HG02885 (cell line): ENCODE measurements around the gene SMYD3.
"Not testable (repeated sequence)": the region's sequence is repeated elsewhere in the genome, so short reads cannot be mapped to it uniquely, and the experiment has no call there.

Experiments used
- ATAC-seq: cut with Tn5 transposase; IDR thresholded peaks from one replicate; pipeline ENCODE4 v1.9.1; 2021; ENCODE audit warnings: mild to moderate bottlenecking; ENCODE audit not compliant: unreplicated experiment, poor library complexity

Gene SMYD3

DNA sequence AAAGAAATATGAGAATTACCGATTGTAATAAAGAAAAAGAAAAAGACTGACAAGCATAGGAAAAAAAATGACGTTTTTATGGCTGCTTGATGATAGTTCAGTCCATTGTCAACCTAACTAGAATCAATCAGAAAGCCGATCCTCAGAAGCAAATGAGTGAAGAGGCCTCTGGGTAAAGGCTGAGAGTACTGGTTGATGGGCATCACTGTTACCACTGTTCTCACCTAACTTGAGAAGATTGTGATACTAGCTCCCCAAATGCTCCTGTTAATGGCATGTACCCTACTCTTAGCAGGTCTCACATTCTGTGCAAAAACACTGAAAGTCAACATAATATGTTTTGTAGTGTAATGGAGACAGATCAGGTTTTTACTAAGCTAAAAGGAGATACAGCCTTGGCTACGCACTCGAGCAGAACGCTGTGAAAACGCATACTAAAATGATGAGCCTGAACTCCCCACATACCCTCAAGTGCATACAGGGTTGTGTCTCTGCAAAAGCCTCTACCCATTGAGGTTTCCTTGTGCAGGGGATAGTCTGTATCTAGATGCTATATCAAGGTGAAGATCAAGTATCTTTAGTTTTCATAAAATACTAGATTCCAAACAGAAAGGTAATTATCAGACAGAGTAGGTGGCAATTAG, 554.6 kb downstream of the SMYD3 start:
- ATAC-seq = peak; percentile 60

DNA sequence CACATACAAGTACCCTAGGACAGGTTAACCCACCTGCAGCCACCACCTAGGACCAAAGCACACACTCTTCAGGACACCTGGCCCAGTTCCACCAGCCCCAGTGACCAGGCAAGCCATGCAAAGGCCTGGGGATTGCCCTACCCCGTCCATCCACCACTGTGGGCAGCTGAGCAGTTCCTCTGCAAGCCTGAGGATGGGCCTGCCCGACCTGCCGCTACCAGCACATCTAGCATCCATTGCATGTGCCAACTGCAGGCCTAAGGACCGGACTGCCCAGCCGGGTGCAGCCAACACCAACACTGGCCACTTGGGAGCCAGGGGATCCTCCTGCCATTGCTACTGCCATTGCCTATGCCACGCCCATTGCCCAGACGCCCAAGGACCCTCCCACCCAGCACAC, 558.3 kb downstream of the SMYD3 start:
- no peak for ATAC-seq

DNA sequence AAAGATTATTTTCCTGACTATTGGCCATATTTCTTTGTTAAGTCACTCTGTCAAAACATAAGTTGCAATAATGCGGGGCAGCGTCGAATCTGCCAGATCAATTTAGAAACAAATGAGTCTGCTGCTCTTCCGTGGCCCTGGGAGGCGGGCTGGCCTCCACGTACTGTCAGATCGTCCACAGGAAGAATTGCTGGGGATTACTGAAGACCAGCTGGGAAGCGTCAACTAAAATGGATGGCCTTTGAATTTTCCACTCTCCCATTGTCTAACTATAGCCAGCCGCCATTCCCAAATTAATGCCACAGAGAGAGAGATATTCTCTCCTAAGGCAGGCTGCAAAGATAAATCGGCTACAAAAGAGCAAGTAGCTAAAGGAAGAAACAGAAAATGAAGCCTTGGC, 560.2 kb downstream of the SMYD3 start:
- ATAC-seq = no peak

DNA sequence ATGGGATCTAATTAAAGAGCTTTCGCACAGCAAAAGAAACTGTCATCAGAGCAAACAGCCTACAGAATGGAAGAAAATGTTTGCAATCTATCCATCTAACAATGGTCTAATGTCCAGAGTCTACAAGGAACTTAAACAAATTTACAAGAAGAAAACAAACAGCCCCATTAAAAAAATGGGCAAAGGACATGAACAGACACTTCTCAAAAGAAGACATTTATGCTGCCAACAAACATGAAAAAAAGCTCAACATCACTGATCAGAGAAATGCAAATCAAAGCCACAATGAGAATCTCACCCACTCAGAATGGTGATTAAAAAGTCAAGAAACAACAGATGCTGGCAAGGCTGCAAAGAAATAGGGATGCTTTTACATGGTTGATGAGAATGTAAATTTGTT, 561.9 kb downstream of the SMYD3 start:
- not testable (repeated sequence) for ATAC-seq

DNA sequence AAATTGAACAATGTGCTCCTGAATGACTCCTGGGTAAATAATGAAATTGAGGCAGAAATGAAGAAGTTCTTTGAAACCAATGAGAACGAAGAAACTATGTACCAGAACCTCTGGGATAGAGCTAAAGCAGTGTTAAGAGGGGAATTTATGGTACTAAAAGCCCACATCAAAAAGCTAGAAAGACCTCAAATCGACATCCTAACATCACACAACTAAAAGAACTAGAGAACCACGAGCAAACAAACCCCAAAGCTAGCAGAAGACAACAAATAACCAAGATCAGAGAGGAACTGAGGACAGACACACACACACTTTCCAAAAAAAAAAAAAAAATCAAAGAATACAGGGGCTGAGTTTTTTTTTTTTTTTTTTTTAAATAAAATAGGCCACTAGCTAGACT, 564.2 kb downstream of the SMYD3 start:
- no peak for ATAC-seq

DNA sequence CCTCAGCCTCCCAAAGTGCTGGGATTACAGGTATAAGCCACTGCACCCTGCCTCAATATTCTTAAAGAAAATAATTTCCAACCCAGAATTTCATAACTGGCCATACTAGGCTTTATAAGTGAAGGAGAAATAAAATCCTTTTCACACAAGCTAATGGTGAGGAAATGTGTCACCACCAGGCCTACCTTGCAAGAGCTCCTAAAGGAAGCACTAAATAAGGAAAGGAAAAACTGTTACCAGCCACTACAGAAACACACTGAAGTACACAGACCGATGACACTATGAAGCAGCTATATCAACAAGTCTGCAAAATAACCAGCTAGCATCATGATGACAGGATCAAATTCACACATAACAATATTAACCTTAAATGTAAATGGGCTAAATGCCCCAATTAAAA, 565.3 kb downstream of the SMYD3 start:
- not testable (repeated sequence) for ATAC-seq

DNA sequence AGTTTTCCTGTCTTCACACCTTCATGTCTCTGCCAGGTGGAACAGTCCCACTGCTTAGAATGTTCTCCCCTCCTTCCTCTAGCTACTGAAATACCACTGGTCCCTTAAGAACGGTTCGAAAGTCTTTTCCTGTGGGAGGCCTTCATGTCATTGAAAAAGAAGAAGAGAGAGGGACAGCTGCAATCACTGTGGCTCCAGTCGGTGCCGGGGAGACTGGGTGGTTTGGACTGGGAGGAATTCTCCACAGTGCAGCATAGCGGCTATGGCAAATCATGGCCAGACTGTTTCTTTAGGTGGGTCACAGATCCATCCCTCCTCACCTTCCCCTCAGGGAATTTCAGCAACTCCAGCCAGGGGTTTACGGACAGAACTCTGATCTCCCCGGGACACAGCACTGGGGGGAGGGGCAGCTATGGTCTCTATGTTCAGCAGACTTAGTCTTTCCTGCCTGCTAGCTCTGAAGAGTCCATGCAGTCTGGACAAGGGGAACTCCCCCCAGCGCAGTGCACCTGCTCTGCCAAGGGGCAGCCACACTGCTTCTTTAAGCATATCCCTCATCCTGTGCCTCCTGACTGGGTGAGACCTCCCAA, 567.2 kb downstream of the SMYD3 start:
- no peak for ATAC-seq

DNA sequence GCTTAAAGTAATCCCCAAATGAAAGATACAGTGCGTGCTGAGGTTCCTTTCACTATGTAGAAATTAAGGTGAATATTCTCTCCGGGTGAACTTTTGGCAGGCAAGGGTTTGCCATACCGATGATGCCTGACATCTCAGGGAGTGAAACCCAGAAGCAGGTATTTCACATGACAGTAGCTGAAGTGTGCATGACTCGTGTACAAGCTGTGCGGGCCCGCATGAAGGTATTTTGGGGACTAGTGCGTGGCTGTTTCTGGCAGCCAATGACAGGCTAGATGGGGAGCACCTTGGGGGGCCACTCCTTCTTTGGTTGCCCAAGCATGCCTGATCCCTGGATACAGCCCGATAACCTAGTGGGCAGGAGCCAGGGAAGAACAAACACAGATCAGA, 569.0 kb downstream of the SMYD3 start:
- no peak for ATAC-seq

DNA sequence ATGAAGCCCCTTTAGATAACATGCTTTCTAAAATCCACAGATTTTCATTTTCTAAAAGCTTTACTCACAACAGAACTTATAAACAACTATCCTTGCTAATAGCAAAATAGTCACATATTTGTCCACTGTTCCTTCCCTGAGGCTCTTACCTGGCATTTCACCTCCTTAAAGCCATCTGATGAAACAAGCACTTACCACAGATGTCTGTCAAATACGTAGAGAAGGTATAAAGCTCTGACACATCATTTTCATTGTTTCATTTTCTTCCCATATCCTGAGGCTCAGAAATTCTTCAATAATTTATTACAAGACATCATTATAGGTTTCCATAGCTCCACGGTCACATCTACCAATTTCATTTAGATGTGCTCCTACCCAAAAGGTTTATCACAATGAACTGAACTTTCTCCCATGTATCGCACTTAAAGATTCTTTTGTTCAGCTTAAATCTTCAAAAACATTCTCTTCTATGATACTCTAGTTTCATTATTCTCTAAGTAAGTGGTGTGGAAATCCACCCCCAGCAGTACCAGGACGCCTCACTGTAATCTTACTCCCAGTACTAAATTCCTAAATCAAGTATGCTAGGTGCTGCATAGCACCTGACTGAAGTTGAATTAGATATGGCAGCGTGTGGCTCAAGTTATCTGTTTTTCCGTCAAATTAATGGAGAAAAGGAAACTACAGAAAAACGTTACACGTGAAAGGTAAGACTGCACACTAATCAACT, 569.6 kb downstream of the SMYD3 start:
- ATAC-seq = no peak

DNA sequence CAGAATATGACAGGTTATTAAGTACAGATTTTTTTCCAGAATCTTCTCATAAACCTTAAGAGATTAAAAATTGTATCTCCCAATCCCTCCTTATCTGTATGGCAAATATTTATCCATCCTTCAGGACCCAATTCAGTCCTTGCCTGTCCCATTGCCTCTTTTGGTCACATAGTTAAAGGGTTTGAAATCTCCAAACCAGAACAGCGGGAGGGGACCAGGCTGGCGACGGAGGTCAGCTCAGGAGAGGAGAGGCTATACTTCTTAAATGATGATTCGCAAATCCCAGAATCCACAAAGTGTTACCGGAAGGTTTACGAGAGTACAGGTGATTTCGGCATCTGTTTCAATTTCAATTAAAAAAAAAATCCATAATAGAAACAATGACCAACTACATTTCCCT, 572.7 kb downstream of the SMYD3 start:
- no peak for ATAC-seq

DNA sequence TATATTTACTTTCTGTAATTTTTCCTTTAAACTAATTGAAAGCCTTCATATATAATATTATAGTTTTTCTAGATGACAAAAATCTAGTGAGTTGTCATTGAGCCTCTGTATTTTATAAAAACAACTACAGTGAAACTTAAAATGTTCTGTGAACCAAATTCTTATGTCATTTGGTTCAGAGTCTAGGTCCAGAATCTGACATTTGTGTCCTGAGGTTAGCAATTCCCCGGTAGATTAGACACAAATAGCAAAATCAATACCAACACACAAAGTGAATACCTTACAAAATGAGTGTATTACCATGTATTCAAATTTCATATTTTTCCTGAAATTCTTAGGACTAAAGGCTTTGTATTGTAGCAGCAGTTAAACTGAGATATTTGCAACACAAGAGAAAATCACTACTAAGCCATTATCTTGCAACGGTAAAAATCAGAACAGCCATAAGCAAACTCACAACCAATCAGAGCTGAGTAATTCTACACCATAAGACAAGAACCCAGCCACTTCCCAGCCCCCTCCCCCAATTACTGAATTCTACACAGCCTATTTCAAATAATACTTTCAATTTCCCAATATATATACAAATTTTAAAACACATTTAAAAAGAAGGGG, 573.5 kb downstream of the SMYD3 start:
- ATAC-seq = no peak

DNA sequence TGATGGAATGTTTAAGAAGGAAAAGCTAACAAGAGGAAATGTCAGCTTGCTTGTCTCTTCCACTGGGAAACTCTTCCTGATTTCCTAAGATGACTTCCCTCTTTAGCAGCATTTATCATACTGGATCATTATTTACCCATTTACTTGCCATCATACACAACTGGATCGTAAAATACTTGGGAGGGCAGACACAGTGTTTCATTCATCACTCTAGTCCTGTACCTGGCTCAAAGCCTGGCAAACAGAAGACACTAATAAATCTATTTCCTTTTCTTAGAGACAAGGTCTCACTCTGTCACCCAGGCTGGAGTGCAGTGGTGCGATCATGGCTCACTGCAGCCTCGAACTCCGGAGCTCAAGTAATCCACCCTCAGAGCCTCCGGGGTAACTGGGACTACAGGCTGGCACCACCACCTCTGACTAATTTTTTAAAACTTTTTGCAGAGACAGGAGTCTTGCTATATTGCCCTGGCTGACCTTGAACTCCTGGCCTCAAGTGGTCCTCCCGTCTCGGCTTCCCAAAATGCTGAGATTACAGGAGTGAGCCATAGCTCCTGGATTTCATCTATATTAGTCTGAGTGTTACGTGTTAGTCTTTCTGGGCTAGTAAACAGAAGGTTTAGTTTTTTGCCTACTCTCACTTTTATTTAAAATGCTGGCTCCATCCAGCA, 574.6 kb downstream of the SMYD3 start:
- ATAC-seq = no peak

DNA sequence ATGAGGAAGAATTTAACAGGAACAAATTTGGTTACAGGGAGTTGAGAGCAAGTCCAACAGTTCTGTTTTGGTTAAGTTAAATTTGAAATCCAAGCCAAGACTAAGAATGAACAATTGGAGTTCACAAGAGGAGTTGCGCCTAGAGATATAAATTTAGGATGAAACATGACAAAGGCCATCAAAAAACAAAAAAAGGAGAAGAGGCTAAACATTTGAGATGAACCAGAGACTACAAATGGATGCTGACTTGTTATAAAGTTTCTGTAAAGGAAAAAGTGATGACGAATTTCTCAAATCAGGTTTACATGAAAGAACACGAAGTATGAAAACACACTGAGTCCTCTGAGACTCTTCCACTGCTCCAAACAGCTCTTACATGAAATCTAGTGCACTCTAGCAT, 575.6 kb downstream of the SMYD3 start:
- no peak for ATAC-seq

DNA sequence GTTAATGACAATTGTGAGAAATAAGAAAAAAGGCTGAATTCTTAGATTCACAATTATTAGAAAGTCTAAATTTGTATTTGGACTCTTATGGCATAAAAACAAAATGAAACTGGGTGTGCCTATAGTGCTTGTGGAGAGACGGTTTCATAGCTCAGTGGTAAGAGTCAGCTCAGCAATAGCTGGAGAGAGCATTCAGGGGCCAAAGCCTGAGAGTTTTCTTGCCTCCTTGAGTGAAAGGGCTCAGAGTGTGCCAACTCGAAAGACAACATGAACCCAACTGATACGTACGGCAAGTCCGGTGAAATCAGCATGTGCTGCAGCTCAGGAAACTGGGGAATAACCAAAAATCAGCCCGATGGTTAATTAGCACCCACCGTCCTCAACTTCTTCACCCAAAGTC, 577.9 kb downstream of the SMYD3 start:
- no peak for ATAC-seq

DNA sequence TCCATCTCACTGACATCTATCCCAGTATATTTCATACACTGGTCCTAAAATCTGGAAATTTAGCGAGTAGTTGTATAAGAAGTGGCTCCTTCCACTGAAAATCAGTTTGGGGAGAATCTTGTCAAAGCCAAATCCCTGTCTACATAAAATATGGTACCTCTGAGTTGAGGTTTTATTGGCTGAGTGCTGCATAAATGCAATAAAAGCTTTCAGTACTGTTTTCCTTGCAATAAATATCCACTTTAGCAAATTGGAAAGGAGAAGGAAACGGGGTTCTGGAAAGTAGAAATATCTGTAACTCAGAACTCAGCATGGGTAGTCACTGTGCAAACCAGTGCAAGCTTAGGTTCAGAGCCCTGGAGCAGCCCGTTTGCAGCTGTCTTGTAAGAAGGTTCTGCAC, 580.2 kb downstream of the SMYD3 start:
- ATAC-seq = no peak

DNA sequence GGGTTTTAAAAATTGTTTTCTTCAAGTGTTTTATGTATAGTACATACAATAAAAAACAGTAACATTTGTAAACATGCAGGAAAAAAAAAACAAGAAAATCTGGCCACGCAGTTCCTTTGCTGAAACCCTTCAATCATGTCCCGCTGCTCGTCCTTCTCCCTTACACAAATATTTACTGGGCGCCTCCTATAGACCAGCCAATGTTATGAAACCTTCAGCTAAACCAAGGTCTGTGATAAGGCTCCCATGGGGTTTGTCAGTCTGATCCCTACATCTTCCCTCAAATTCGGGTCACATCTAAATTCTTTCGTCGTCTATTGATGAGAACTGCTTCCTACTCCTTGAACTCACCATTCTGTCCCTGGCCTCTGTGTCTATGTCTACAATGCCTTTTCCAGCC, 583.9 kb downstream of the SMYD3 start:
- no peak for ATAC-seq

DNA sequence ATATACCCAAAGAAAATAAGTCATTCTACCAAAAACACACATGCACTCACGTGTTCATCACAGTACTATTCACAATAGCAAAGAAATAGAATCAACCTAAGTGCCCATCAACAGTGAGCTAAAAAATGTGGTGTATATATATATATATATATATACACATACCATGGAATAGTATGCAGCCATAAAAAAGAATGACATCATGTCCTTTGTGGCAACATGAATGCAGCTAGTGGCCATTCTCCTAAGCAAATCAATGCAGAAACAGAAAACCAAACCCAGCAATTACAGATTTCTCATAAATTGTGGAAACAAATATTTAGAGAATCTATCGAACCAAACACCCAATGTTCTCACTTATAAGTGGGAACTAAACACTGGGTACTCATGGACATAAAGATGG, 585.7 kb downstream of the SMYD3 start:
- no peak for ATAC-seq

DNA sequence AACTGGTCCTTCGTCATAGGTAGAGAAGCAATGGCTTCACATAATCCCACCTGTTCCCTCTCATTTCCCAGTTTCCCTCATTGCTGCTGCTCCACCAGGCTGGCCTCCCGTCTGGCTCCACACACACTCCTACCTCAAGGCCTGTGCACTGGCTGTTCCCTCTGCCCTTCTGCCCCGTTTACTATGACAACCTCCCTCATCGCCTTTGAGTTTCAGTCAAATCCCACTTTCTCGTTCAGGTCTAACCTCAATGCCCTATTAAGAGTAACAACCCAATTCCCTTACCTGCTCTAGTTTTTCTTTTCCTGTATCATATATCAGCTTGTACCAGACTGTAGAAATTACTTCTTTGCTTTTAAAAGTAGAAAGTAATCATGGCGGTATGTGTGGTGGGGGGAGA, 589.7 kb downstream of the SMYD3 start:
- ATAC-seq = no peak

DNA sequence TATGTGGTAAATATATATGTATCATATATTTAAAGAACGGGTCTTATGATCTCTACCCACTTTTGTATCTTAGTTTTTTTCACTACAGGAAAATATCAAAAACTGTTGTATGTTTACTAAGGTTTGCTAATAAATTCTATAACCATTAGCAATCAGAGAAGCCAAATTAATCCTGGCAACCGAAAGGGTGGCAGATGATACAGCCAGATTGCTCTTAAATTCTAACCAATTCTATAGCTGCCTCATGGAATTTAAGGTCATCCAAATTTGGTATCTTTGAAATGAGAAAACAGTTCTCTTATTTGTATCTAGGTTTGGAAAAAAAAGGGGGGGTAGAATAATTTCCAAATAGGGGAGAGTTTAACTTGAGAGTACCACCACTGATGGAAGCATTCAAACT, 591.2 kb downstream of the SMYD3 start:
- ATAC-seq = no peak

DNA sequence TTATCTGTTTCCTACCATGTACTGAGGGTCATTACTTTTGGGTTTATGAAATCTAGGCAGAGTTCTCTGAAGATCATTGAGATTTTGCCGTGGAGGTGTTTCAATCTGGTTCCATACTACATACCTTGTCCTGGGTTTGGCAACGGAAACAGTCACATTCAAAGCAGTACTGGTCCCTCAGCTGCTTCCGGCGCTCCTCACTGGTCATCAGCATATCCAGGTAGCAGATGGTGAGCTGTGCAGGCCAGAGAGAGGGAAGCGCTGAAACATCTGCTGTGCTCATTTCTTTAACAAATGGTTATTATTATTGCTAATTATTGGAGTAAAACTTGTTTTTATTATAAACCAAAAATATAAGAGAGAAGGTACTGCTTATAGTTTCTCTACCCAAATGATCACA, 591.7 kb downstream of the SMYD3 start:
- ATAC-seq = no peak

DNA sequence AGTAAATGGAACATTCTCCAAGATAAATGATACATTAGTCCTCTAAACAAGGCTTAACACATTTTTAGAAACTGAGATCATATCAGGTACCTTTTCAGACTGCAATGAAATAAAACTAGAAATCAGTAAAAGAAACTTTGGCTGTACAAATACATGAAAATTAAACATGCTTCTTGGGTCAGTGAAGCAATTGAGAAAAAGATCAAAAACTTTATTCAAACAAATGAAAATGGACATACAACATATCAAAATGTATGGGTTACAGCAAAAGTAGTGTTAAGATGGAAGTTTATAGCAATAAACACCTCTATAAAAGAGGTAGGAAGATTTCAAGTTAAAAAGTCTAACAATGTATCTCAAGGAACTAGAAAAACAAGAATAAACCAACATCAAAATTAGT, 598.5 kb downstream of the SMYD3 start:
- no peak for ATAC-seq
